GM19239 (cell line): ENCODE data around the gene IL21R.

Source experiments
- DNase-seq: peaks from one replicate; pipeline ENCODE4 v3.0.0; 2011; ENCODE audit warnings: low spot score; ENCODE audit not compliant: insufficient read length
- FAIRE-seq: peaks from 2 replicates; lab custom pipeline; 2011; peaks lifted over from hg19 to GRCh38; lab: Jason Lieb, UNC

Gene IL21R

DNA sequence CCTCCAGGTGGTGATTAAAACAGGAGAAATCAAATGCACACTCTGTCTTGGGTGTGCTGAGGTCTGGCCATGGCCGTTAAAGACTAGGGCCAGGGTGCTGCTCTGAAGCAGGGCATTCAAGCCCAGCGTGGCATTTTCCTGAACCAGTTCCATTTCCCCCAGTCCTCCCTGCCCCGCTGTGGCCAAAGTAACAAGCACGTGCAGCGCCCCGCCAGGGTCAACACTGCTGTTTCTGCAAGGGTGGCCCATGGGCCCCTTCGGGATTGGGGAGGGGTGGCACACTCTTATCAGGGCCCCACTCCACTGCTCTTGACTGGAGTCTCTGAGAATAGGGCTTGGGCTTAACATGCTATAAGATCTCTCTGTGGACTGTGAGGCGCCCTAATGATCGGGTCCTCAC is 72.9 kb downstream of the IL21R start:
- no peak for DNase-seq
- no peak for FAIRE-seq

GRCh38 chr16:27475561-27475960 is 73.6 kb downstream of the IL21R start:
- no peak for FAIRE-seq
- DNase-seq: no peak

DNA sequence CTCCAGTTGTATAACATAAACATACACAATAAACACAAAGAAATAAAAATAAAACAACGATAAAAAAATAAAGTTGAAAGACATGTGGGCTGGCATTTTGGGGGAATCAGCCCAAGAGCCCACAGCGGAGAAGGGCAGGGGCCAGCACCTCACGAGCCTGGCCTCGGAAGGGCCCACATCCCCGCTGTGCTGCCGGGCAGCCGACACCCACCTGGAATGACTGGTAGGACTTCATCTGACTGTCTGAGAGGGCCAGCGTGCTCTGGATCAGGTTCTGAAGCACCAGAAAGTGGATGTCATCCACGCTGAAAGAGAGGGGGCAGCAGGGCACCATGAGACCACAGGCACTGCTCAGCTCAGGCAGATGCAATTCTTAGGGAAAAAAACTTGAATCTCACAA is 74.3 kb downstream of the IL21R start:
- FAIRE-seq (no peak), DNase-seq (no peak)

- DNase-seq (no peak), FAIRE-seq (no peak)
These were observed 78.8 kb downstream of the IL21R start for GRCh38 chr16:27480761-27481160.

DNA sequence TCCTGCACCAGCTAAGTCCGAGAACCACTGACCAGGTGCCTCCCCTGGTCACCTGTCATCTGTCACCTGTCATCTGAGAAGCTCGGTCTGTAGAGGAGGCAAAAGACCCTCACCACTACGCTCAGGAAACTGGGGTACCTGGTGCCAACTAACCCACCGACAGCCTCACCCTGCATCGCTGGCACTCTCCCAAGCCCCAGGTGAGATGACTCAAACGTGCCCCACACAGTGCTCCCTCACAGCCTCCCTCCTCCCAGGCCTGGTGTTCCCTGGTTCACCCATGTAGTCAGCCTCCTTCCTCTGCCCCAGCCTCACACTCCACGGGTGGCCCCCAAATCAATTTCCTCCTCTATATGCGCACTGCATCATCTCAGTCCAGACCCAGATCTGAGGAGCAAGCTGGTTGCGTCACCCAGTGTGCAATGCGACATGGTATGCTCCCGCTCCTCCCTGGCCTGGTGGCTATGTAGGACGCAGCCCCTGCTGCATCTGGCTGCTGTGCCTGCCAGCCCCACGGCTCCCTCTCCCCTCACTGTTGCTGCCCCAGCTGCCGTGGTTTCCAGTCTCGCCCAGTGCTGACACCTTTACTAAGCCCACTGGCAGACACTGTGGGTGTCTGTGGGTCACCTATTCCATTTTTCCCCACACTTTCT is 79.4 kb downstream of the IL21R start:
- no peak for FAIRE-seq
- DNase-seq: no peak

GRCh38 chr16:27482397-27483087 is 80.6 kb downstream of the IL21R start:
- no peak for DNase-seq
- no peak for FAIRE-seq

DNA sequence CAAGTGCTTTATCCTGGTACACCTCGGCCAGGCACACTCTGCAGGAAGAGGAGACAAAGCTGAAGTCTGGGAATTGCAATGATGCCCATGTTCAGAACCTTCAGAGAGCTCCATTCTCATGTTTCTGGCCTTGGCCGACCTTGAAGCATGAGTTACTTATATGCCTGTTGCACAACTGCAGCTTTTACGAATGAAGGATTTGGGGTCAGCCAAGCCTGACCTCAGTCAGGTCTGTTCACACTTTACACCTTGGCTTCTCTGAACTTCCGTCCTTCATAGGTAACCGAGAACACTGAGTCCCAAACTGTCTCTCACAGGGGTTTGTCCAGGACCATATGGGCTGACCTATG is 81.1 kb downstream of the IL21R start:
- no peak for FAIRE-seq
- DNase-seq: no peak

- DNase-seq: no peak
These were observed 81.7 kb downstream of the IL21R start for GRCh38 chr16:27483624-27484023.

GRCh38 chr16:27485126-27485525 is 83.2 kb downstream of the IL21R start:
- no peak for FAIRE-seq

More at GRCh38 chr16:27483624-27484023, 81.7 kb downstream of the IL21R start:
- FAIRE-seq: no peak

GRCh38 chr16:27485811-27486210 is 83.8 kb downstream of the IL21R start:
- FAIRE-seq (no peak), DNase-seq (no peak)

More at GRCh38 chr16:27485126-27485525, 83.2 kb downstream of the IL21R start:
- DNase-seq: no peak

GRCh38 chr16:27486344-27486743 is 84.4 kb downstream of the IL21R start:
- FAIRE-seq: no peak
- no peak for DNase-seq

GRCh38 chr16:27486760-27487159 is 84.8 kb downstream of the IL21R start:
- FAIRE-seq: no peak

DNA sequence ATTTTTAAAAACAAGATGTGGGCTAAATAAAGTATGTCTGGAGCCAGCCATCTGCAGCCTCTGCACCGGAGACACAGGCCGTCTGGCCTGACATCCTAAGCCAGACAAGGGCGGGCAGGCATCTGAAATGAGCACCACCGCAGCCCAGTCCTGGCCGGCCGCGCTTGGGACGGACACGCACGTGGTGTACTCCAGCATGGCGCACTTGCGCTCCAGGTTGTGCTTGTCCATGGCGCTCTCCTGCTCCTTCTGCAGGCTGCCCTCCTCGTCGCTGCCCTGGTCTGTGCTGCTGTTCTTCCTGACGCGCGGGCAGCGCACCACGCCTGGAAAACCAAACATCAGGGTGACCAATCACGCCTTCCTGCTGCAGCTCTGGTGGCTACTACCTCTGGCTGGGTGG is 87.4 kb downstream of the IL21R start:
- FAIRE-seq (no peak), DNase-seq (no peak)

More at GRCh38 chr16:27486760-27487159, 84.8 kb downstream of the IL21R start:
- DNase-seq: no peak

DNA sequence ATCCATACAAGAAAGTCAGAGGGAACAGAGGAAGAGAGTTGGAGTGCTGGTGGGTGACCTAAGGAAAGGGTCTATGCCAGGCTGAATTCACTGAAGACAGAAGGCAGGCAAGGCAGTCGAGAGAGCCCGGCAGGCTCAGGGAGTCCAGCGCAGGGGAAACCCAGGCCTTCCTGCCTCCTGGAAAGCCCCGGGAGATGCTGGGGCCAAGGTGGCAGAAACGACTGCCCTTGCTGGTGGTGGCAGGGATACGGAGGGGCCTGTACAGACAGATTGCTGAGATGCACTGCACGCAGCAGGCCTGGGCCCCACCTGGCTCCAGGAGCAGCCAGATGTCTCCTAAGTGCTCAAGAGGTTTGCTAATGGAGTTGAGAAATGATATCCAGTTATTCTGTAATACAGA is 87.9 kb downstream of the IL21R start:
- FAIRE-seq: no peak
- no peak for DNase-seq

GRCh38 chr16:27491894-27492587 is 90.1 kb downstream of the IL21R start:
- DNase-seq: no peak
- no peak for FAIRE-seq

GRCh38 chr16:27492588-27492979 is 90.6 kb downstream of the IL21R start:
- DNase-seq (no peak), FAIRE-seq (no peak)

DNA sequence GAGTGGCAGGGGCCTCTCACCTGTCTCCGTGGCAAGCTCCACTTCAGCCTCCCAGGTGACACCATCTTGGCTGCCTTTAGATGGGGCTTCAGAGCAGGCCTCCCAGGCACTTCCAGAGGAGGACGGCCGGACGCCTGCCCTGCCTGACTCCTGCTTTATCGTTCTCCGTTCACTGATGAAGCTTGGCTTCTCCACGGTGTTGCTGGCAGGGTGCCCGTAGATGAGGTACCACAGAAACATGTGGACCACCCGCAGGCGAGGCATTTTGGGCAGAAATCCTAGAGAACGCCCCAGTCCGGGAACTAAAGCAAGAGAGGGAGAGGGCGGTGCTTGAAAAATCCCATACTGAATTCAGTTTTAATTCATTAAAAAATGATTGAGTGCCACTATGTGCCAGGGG is 93.2 kb downstream of the IL21R start:
- DNase-seq (no peak), FAIRE-seq (no peak)

GRCh38 chr16:27498031-27498825 is 96.3 kb downstream of the IL21R start:
- no peak for FAIRE-seq

GRCh38 chr16:27498916-27499658 is 97.1 kb downstream of the IL21R start:
- DNase-seq (no peak), FAIRE-seq (no peak)

More at GRCh38 chr16:27498031-27498825, 96.3 kb downstream of the IL21R start:
- no peak for DNase-seq

DNA sequence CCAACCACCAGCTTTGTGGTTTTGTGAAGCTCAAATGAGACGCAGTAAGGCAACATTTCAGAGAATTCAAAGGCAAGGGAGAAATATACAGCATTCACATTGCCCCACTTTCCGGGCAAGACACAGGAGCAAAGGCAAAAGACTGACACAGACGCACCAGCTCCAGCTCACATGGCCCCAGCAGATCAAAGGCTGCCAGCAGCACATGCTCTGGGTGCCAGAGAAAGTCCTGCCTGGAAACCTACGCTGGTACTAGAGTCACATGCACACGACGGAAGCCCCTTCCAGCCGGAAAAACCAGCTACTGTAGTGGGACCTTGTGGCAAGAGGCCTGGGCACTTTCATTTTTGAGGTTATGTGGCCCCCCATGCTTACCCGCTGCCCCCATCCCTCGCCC is 97.7 kb downstream of the IL21R start:
- no peak for DNase-seq
- no peak for FAIRE-seq
